ENCODE measurements around the gene MAGOH. TPM values are rescaled to one million over a fixed set of nuclear protein-coding genes. Genes with fewer than 3 reads are reported as not detected.
A peak's percentile ranks its signal among the peaks of the same experiment; 100 is the strongest.

The MAGOH gene
- total RNA-seq, 2 experiments from 2014 or later, result 90.9 to 91.4 TPM

GRCh38 chr1:53278298-53278725, 40.0 kb upstream of the MAGOH start:
- peaks cover 33% of the 10 kb centered on the region for H3K36me3 Mint-ChIP-seq (ENCODE audit: low read depth)
- H3K4me1 Mint-ChIP-seq (ENCODE audit: low read depth), result no peaks in the 10 kb centered on the region
- TF ChIP-seq CTCF (IDR thresholded peaks at IDR 0.05), result peak; percentile 93
- H3K9me3 Mint-ChIP-seq, result no peaks in the 10 kb centered on the region
- H3K4me3 Mint-ChIP-seq, result no peak overlapping the region
- peak; percentile 84 for ATAC-seq
- ChIA-PET POLR2A (interaction anchor here (0.6 to 0.8 kb wide), 3 partner anchors 10 to 42 kb away, joined by 3 read pairs; no protein-coding TSS in a partner anchor), CTCF (interaction anchor here (0.6 to 2.8 kb wide), 33 partner anchors 8 to 356 kb away, joined by 3 to 111 read pairs (median 4); no protein-coding TSS in a partner anchor)
- H3K27me3 Mint-ChIP-seq, result no peaks in the 10 kb centered on the region
- H3K27ac Mint-ChIP-seq, result peak overlapping the region; percentile 52
- intact Hi-C loops (cut with micrococcal nuclease), result loop anchor here (2.0 kb wide), 1 partner anchor 114 kb away; no protein-coding TSS in a partner anchor
- peak; percentile 79 for DNase-seq

- H3K4me1 Mint-ChIP-seq (ENCODE audit: low read depth), result no peaks in the 10 kb centered on the region
- POLR2A ChIA-PET, result interaction anchor here (0.7 kb wide), 1 partner anchor 43 kb away, joined by 3 read pairs; no protein-coding TSS in a partner anchor
- H3K9me3 Mint-ChIP-seq, result no peaks in the 10 kb centered on the region
- DNase-seq, result no peak
- CTCF ChIA-PET, result interaction anchor here (1.5 to 2.8 kb wide), 8 partner anchors 9 to 164 kb away, joined by 5 to 111 read pairs (median 14); no protein-coding TSS in a partner anchor
- peaks cover 40% of the 10 kb centered on the region for H3K36me3 Mint-ChIP-seq (ENCODE audit: low read depth)
- no peak for TF ChIP-seq CTCF (IDR thresholded peaks at IDR 0.05)
- H3K27ac Mint-ChIP-seq, result no peak overlapping the region
- H3K27me3 Mint-ChIP-seq, result no peaks in the 10 kb centered on the region
- H3K4me3 Mint-ChIP-seq, result no peak overlapping the region
- intact Hi-C loops (cut with micrococcal nuclease), result no loop called here
- no peak for ATAC-seq
Measured at GRCh38 chr1:53277326-53277725, 39.0 kb upstream of the MAGOH start.

GRCh38 chr1:53276902-53277281, 38.6 kb upstream of the MAGOH start:
- Mint-ChIP-seq H3K4me3 (no peak overlapping the region), H3K9me3 (no peaks in the 10 kb centered on the region), H3K27me3 (no peaks in the 10 kb centered on the region), H3K4me1 (ENCODE audit: low read depth) (no peaks in the 10 kb centered on the region), H3K36me3 (ENCODE audit: low read depth) (peaks cover 39% of the 10 kb centered on the region), H3K27ac (no peak overlapping the region)
- DNase-seq (no peak), ATAC-seq (no peak)
- TF ChIP-seq CTCF (IDR thresholded peaks at IDR 0.05), result no peak
- intact Hi-C loops (cut with micrococcal nuclease), result no loop called here
- POLR2A ChIA-PET, result no interaction called here
- CTCF ChIA-PET, result interaction anchor here (1.6 to 2.8 kb wide), 5 partner anchors 12 to 119 kb away, joined by 10 to 111 read pairs (median 27); no protein-coding TSS in a partner anchor

GRCh38 chr1:53276153-53276901, 38.0 kb upstream of the MAGOH start:
- Mint-ChIP-seq H3K9me3 (no peaks in the 10 kb centered on the region), H3K4me3 (no peak overlapping the region), H3K4me1 (ENCODE audit: low read depth) (no peaks in the 10 kb centered on the region), H3K27me3 (no peaks in the 10 kb centered on the region), H3K27ac (no peak overlapping the region), H3K36me3 (ENCODE audit: low read depth) (peaks cover 43% of the 10 kb centered on the region)
- ATAC-seq (no peak), DNase-seq (no peak)
- POLR2A ChIA-PET, result no interaction called here
- no peak for TF ChIP-seq CTCF (IDR thresholded peaks at IDR 0.05)
- intact Hi-C loops (cut with micrococcal nuclease), result no loop called here
- CTCF ChIA-PET, result interaction anchor here (1.6 kb wide), 1 partner anchor 117 kb away, joined by 10 read pairs; no protein-coding TSS in a partner anchor

GRCh38 chr1:53275566-53275965, 37.2 kb upstream of the MAGOH start:
- ChIA-PET POLR2A (no interaction called here), CTCF (interaction anchor here (1.6 kb wide), 1 partner anchor 118 kb away, joined by 10 read pairs; no protein-coding TSS in a partner anchor)
- Mint-ChIP-seq H3K36me3 (ENCODE audit: low read depth) (peaks cover 46% of the 10 kb centered on the region), H3K9me3 (no peaks in the 10 kb centered on the region), H3K27ac (no peak overlapping the region), H3K27me3 (no peaks in the 10 kb centered on the region), H3K4me3 (no peak overlapping the region), H3K4me1 (ENCODE audit: low read depth) (no peaks in the 10 kb centered on the region)
- DNase-seq (no peak), ATAC-seq (no peak)
- intact Hi-C loops (cut with micrococcal nuclease), result no loop called here
- no peak for TF ChIP-seq CTCF (IDR thresholded peaks at IDR 0.05)
